ENCODE results near the gene EP400.

The EP400 gene

GRCh38 chr12:131913666-131914065 is 36.1 kb upstream of the EP400 start:
- DNase-seq: no peak

DNA sequence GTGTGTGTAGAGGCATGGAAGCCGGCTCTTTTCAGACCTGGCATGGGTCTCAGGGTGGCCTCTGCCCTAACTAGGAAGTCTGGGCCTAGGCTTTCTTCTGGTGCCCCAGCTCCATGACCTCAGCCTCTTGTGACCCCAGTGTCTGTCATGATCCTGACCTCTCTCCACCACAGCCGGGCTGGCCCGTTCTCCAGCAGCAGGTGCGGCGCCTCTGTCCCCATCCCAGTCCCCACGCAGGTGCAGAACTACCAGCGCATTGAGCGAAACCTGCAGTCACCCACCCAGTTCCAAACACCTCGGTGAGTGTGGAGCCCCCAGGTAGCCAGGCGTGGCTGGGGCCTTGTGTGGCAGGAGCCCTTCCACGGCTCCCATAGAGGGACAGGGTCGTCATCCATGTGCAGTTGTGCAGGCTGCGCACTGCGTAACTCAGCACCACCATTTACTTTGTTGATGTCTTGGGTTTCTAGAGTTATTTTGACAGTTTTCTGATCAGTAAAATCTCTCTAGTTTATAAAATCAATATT is 35.5 kb upstream of the EP400 start:
- DNase-seq: no peak

DNA sequence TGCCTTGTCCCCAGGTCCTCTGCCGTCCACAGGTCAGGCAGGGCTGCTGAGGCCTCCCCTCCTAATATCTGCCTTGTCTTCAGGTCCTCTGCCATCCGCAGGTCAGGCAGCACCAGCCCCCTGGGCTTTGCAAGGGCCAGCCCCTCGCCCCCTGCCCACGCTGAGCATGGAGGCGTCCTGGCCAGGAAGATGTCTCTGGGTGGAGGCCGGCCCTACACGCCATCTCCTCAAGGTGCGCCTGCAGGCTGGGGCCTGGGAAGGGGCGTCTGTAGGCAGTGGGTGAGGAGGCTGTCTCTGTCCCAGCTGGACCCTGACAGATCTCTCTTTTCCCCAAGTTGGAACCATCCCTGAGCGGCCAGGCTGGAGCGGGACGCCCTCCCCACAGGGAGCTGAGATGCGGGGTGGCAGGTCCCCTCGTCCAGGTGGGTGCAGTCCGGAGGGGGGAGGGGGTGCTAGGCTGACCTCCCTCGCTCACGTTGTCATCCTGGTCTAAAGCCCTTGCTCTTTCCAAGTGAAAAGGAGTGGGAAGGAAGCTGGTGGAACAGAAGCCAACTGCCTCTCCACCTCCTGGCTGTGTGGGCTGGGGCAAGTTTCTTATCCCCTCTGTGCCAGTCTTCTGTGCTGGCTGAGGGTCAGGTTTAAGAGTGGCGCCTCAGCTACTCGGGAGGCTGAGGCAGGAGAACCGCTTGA is 34.6 kb upstream of the EP400 start:
- no peak for DNase-seq

DNA sequence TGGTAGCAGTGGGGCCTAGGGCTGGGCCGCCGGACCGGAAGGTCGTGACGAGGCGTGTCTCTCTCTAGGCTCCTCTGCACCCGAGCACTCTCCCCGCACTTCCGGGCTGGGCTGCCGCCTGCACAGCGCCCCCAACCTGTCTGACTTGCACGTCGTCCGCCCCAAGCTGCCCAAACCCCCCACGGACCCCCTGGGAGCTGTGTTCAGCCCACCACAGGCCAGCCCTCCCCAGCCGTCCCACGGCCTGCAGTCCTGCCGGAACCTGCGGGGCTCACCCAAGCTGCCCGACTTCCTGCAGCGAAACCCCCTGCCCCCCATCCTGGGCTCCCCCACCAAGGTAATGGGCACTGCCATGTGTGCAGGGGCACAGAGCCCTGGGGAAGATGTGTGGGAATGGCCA is 33.9 kb upstream of the EP400 start:
- DNase-seq: no peak

- DNase-seq: no peak
Measured at GRCh38 chr12:131916306-131917138, 33.2 kb upstream of the EP400 start.

- DNase-seq: no peak
Measured at GRCh38 chr12:131917139-131917710, 32.5 kb upstream of the EP400 start.

DNA sequence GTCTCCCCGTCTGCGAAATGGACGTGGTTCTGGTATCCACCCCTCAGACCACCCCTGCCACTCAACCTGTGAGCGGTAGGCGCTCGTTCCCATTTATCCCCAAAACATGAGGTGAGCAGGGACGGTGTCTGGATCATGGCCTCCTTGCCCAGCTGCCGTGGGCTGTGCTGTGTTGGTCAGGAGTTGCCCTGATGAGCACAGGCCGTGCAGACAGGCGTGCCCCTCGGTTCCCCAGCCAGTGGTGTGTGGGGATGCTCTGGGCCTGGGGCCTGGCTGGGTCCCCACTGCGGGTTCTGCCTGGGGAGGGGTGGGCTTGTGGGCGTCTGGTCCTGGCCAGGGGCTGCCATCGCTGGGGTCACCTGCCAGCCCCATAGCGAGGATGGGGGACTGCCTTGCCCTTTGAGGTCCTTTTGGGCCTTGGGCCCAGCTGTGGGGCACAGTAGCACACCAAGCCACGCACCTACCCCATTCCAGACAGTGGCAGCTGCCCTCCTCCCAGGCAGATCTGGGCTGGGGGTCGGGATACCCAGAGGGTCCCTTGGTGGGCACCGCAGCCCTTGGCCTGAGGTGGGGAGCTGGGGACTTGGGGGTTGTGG is 31.9 kb upstream of the EP400 start:
- DNase-seq: no peak

DNA sequence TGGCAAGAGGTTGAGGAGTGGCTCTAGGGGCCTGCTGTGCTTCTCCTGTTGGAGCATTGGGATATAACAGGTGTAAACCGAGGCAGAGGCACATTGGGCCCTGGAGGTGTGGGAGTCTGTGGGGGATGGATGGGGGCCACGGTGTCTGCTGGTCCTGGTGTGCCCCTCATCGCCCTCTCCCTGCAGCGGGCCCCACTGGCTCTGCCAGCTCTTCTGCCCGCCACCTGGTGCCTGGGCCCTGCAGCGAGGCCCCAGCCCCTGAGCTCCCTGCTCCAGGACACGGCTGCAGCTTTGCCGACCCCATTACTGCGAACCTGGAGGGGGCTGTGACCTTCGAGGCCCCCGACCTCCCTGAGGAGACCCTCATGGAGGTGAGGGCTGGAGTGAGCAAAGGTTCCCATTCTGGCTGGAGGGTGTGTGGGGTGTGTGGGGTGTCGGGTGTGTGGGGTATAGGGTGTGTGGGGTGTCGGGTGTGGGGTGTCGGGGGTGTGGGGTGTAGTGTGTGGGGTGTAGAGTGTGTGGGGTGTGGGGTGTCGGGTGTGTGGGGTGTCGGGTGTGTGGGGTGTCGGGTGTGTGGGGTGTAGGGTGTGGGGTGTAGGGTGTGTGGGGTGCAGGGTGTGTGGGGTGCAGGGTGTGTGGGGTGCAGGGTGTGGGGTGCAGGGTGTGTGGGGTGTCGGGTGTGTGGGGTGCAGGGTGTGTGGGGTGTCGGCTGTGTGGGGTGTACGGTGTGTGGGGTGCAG is 31.3 kb upstream of the EP400 start:
- DNase-seq: no peak

DNA sequence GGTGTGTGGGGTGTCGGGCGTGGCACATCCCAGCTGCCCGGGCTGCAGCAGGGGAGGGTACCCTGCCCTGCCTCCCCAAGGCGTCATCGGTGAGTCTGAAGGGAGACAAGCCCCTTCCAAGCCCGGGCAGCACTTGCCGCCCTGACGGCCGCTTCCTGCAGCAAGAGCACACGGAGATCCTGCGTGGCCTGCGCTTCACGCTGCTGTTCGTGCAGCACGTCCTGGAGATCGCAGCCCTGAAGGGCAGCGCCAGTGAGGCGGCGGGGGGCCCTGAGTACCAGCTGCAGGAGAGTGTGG is 30.7 kb upstream of the EP400 start:
- no peak for DNase-seq

DNA sequence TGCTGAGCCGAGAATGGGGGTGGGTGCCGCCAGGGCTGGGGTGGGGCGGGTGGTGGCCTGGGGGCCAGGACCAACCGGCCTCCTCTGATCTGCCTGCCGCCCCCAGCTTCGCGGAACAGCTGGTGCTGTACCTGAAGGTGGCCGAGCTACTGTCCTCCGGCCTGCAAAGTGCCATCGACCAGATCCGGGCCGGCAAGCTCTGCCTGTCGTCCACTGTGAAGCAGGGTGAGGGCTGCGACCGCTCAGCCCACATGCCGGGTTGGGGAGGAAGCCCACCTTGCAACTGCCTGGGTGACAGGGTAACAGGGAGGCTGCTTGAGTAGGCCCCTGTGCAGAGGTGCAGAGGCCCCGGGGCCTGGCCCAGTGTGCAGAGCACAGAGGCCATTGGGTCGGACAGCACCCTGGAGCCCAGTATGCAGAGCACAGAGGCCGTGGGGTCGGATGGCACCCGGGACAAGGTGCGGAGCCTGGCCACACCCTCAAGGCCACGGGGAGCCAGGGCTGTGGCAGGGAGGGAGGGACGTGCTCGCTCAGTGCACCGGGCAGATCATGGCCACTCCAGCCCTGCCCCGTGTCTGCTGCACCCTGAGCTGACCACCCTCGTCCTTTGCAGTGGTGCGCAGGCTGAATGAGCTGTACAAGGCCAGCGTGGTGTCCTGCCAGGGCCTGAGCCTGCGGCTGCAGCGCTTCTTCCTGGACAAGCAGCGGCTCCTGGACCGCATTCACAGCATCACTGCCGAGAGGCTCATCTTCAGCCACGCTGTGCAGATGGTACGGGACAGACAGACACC is 30.2 kb upstream of the EP400 start:
- no peak for DNase-seq

- no peak for DNase-seq
Measured at GRCh38 chr12:131920157-131920508, 29.6 kb upstream of the EP400 start.

- no peak for DNase-seq
Measured at GRCh38 chr12:131920902-131921840, 28.6 kb upstream of the EP400 start.

DNA sequence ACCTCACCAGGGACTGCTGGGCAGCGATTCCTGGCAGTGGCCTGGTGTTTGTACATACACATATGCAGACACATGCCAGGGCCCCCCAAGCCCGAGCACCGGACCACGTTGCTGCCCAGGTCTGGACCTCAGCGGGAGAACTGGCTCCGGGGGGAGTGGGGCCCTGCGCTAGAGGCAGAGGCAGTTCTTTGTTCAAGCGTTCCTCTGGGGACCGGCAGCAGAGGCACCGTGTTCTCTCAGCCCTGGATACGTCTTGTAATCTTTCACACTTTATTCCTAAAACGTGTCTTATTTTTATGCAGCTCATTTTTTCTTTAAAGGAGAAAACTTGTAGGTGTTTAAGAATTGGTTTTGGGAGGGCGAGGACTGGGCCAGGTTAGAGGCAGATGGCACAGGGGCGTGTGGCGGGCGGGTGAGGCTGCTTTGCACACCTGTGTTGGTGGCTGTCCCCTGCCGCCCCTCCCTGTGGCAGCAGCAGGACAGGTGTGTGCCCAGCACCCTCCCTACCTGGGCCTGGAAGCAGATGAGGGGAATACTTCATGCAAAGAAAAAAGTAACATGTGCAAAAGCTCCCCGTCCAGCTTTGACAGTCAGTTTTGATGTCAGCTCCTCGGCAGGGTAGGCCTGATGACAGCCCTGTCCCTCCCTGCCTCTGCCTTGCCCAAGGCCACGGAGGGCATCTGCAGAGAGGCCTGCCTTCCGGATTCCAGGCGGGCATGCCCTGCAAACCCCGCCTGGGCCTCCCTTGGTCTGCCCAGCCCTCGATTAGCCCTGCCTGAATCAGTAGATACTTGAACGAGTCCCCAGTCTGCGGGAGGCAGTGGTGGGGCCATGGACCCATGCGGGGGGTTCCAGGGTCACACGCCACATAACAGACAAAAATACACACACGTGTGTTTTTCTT is 27.6 kb upstream of the EP400 start:
- no peak for DNase-seq

DNA sequence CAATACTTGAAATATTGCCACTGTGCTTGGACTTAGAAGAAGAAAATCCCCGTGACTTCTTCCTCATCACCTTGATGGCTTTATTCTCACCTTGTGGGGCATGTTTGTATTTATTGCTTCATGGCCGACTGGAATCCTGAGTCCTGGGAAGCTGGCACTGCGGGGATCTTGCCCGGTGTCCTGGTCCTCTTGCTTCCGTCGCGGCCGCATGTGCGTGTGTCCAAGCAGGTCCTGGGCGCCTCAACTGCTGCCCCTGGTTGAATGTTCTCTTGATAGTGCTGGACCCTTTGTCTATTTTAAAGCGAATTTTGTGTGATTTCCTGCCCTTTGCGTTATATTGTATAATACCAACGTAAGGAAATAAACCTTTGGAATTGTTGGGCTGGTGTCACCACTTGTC is 27.0 kb upstream of the EP400 start:
- no peak for DNase-seq

DNA sequence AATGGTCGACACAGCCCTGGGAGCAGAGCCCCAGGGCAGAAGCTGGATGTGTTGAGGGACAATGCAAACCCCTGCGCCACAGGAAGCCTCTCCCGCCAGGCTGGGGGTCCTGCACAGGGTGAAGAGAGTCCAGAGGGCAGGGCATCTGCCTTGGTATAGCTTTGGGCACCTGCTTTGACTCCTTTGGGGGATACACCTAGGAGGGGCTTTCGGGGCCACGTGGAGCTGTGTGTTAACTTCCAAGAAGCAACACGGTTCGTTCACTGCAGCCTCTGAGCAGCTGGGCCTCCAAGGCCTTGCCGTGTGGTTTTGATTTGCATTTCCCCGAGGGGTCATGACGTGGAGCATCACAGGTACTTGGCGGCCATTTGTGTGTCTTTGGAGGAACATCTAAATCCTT is 26.5 kb upstream of the EP400 start:
- no peak for DNase-seq

DNA sequence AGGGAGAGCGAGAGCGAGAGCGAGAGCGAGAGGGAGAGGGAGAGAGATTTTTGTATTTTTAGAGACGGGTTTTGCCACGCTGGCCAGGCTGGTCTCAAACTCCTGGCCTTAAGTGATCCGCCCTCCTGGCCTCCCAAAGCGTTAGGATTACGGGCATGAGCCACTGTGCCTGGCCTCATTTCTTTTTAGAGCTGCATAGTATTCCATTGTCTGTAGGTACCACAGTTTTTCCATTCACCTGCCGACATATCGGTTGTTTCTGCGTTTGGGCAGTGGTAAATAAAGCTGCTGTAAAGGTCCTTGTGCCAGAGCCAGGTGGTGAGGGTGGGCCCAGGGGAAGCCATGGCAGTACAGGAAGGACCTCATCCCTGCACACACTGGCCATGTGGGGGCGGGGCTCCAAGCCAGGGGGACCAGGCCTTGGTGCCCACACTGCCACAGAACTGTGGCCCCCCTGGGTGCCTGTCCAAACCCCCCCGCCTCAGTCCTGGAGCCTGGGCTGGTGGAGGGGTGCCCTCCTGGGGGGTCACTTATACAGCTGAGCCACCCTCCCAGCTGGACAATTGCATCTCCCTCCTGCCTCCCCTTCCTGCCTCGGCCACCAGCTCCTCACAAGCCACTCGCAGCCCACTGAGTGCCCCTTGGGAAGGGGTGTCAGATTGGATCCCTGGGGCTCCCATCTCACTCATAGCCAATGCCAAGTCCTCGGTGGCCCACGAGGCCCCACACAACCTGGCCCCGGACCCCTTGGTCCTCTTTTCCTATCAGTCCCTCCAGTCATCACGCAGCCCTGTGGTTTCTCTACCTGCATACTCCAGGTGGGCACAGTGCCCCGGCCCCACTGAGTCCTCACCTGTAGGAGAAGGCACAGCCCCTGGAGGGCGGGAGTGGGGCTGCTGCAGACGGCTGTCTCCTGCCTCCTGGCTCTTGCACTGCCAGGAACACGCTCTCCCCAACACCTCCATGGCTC is 22.3 kb upstream of the EP400 start:
- no peak for DNase-seq

GRCh38 chr12:131928080-131928710 is 21.5 kb upstream of the EP400 start:
- DNase-seq: peak; percentile 39 to 62 (median 43)
